Measurements from ENCODE around the gene TIRAP.
"Not testable (repeated sequence)": the region's sequence is repeated elsewhere in the genome, so short reads cannot be mapped to it uniquely, and the experiment has no call there.

TIRAP gene, protein sequence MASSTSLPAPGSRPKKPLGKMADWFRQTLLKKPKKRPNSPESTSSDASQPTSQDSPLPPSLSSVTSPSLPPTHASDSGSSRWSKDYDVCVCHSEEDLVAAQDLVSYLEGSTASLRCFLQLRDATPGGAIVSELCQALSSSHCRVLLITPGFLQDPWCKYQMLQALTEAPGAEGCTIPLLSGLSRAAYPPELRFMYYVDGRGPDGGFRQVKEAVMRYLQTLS

DNA sequence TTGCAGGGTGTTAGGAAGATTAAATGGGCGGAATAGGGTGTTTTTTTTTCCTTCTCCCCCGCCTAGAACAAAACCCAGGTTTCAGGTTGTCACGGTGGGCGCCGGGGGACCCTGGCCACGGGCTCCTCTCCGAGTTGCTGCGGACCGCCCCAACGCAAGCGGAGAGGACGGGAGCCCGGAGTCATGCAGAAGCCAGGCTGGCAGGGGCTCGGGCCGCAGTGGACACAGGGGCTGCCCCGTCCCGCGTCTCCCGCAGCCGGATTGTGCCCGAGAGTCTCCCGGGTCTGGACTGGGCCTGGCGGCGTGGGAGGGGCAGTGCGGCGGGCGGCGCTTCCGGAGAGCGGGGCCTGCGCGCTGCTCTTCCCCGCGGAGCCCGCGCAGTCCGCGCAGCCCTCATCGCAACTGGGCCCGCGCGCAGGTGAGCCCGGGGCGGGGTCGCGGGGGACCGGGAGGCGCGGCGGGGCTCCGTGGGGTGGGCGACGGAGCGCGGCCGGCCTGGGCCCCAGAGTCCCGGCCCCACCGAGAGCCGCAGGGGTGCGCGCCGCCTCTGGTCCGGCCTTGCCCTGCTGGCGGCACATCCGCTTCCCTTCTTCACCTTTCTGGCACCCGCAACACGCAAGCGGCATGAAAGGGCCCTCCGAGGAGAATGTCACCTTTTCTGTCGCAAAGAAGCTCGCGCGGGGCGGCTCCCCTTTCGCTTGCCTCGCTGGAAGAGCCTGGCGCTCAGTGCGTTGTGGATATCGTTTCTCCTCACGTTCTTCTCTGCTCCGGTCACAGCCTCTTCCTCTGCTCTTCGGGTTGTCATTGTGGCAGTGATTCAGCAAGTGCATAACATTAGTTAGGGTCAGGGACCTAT, at the start of gene TIRAP:
TSS of gene TIRAP (plus strand) at position 358 of the 856 bp plus-strand sequence. CDS start 7,802 bp downstream, outside the sequence.
- peak; percentile 67 for DNase-seq

DNA sequence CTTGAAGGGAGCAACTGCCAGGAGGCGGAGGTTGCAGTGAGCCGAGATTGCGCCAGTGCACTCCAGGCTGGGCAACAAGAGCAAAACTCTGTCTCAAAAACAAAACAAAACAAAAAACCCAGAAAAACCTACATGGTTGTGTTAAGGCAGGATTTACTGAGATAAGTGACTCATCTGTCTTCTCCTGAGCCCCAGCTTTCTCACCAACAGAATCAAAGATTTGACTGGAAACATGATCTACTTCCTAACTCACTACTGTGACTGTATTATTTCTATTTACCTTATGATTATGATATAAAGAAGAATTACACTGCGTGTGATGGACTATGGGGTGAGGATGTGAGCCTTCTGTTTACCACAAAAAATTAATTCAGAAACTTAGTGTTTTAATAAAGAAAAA, 49.5 kb upstream of the TIRAP start:
- no peak for DNase-seq

DNA sequence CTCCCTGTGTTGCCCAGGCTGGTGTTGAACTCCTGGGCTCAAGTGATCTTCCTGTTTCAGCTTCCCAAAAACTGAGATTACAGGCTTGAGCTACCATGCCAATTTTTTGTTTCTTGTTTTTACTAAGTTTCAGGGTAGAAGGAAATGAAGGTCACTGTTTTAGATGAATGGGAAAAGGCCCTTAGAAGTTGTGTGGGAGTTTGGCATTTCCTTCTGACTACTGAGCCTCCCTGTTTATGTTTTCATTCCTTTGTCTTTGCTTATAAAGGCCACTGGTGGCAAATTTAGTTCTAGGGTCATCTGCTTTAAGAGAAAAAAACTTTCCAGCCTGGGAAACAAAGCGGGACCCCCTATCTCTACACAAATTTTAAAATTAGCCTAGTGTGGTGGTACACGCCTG, 36.3 kb upstream of the TIRAP start:
- DNase-seq, result no peak

DNA sequence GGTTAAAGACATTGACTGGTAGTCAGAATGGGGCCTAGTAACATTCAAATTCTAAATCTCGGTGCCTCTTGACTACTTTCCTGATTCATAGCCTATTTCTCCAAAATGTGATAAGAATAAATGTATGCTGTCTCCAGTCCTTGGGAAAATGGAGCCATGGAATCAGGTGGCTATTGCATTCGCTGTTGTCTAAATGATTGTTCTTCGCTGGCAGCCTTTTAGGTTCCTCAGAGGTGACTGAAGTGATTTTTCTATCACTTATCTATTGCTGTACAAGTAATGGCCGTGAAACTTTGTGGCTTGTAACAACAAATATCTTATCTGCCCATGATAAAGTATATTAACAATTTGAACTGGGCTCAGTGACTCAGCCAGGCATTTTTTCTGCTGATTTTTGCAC, 29.6 kb upstream of the TIRAP start:
- DNase-seq, result no peak

DNA sequence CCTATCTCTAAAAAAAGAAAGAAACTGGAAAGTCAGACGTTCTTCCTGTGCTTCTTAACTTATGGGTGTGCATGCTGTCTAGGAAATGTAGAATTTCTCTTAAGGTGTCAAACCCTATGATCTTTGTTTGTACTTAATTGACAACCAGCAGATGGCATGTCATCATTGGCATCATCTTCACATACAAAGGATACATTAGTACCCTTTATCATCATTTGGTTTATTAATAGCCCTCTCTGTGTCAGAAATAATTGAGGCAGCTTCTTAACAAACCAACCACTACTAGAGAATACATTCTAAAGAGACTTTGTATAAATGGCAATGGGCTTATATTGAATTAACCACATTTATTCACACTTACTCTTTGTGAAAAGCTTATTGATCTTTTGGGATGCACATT, 28.1 kb upstream of the TIRAP start:
- no peak for DNase-seq

DNA sequence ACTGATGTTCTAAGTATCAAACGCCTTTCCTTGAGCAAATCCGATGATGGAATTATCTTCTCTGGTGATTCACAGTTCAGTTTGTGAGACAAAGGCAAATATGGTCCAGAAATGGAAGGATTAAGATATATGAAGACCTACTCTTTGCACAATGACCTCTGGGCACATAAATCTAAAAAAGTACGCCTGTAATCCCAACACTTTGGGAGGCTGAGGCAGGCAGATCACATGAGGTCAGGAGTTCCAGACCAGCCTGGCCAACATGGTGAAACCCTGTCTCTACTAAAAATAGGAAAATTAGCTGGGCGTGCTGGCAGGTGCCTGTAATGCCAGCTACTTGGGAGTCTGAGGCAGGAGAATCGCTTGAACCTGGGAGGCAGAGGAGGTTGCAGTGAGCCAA, 27.4 kb upstream of the TIRAP start:
- not testable (repeated sequence) for DNase-seq

DNA sequence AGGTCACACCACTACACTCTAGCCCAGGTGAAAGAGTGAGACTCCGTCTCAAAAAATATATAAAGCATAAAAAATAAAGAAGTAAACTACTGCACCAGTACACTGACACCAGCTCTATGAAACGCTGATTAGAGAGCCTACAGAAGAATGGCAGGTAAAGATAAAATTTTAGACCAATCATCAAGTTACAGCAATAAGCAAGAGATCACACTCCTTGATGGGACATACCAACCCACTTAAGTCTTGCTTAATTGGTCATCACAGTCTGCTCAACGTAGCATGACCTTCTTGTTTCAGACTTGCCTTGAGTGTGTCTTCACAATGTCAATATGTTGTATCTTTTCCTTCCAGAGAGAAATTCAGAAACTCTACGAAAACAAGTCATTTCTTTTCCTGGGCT, 26.7 kb upstream of the TIRAP start:
- DNase-seq, result no peak

DNA sequence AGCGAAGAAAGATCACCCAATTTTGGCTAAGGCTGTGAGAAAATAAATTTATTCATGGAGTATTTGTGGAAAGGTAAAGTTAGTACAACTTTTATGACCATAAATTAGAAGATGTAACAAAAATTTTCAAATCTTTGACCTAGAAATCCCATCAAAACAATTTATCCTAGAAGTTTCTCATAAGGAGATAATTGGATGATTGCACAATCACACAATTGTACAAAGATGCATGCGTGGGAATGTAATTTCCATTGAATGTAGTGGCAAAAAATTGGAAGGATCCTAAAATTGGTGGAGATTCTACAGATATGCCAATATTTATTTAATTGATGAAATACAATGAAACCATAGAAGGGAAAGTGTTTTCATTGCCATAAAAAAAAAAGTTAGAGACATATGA, 25.7 kb upstream of the TIRAP start:
- no peak for DNase-seq

DNA sequence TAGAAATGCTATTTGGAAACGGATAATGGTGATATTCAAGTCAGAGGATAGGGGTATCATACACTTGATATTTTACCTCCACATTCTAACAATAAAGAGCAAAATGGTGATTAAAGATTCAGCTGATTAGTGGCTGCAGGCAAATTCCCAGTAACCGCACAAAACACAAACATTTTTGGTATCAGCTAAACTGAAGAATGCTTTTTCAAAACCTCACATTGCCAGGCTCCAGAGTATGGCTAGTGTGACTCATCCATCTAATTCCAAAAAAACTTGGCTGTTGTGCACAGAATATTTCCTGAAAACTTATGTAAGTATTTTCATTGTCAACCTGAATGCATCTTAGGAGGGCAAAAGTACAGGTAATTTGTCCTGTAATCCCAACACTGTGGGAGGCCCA, 25.1 kb upstream of the TIRAP start:
- no peak for DNase-seq

DNA sequence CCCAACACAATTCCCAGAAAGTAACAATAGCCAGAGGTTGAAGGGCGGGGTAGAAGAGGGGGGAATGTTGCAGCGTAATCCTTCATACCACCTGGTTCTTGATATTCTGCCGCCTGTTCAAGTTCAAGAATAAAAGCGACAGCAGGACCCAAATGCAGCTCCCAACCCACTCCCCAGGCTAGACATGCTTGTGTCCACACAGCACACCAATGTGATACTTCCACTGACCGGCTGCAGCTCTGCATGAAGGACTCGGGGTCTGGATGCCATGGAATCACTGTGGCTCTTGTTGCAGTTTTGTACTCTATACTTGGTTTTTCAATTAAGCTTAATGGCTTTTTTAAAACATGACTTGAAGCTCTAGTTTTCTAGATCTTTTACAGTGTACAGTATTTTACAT, 20.7 kb upstream of the TIRAP start:
- no peak for DNase-seq

DNA sequence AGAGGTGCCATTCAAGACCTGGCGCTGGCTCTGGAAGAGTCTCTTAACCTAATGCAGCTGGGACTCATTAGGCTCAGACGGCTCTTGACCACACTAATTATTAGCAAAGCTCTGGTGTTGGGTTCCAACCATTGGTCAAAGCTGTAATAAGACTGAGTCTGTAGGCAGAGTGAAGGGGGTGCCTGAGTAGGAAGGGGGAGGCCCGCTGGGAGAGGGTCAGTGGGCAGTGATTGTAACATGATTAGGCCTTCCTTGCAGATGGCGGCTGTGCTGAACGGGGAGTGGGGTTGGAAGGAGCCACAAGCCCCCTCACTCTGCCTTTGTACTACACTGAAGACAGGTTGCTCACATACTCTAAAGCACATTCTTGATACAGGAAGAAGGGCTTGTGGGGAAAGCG, 19.4 kb upstream of the TIRAP start:
- no peak for DNase-seq

DNA sequence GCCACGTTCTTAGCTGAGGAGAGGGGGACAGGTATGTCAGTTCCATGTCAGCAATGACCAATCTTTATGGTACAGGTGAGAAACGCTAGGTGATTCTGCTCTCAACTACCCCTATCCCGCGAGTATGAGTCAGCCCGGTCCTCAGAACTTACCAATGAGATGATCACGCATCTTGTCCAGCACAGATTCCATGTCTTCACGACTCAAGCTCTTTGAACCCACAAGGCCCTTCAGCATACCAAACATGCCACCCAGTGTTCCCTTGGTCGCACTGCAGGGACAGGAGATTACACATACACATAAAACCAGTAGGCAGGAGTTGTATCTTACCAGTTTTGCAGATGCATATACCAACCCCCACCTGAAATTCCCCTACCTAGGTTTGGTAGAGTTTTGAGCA, 17.1 kb upstream of the TIRAP start:
- no peak for DNase-seq

DNA sequence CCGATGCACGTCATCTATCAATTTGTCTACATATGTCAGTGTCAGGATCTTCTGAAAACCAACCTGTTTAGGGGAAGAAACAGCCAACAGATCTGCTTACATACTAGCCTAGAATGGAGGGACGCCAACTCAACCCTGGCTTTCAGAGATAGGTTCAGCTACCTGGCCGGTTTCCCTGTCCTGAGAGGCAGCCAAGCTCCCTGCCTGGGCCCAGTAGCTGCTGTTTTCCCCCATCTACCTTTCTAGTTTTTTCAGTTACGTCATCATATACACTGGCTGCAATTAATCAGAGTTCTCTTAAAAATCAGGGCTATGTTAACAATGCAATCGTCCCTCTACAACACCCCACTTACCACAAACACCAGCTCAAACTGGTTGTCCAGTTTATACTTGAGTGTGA, 15.2 kb upstream of the TIRAP start:
- no peak for DNase-seq

DNA sequence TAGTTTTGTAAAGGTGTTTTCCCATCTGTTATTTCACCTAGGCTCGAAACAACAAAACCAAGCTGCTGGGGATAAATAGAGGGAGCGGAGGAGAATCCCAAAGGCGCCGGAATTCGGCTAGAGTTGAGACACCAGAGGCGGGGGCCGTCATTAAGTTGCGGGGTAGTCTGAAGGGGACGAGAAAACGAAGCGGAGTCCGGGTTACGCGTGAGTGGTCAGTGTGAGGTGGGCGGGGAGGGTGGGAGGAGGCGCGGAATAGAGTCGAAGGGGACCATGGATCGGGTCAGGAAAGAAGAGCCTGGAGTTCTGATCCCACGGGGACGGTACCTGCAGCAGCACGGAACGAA, 14.6 kb upstream of the TIRAP start:
- no peak for DNase-seq

DNA sequence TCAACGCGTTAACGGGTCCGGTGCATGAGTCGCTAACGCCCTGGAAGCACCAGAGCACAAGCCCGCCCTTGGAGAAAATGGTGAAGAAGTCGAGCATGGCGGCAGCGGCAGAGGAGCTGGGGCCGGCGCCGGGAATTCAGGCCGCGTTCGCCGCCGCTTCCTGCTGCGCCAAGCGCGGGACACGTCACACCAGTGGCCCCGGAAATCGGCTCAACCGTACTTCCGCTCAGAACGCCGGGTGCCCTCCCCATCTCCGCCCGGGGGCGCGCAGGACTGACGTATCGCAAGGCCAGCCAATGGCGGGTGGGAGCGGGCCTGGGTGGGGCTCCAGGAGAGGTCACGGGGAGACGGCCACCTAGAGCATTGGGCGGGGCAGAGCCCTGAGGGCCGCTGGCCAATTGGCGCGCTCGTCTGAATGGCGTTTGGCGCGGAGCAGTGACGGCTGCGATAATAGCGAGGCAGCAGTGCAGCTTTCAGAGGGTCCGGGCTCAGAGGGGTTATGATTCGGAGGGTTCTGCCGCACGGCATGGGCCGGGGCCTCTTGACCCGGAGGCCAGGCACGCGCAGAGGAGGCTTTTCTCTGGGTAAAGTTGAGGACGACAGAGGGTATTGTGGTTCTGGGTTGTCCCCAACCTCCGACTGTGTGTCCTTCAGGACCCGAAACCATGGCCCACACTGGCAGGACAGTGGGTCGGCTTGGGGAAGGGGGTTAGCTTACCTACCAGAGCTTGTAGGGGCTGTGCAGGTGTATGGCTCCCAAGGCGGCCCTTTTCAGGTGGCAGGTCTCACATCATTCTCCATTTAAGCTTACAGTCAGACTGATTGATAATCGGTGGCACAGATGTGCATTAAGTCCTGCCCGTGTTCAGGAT, 13.9 kb upstream of the TIRAP start, which contains the start of the genes FOXRED1 and SRPRA:
TSS of gene FOXRED1 (plus strand) at position 447 of the 872 bp plus-strand sequence. CDS start at position 500, 53 bp downstream.
TSS of gene SRPRA (minus strand) at position 188 of the 872 bp plus-strand sequence. CDS start at position 97, 91 bp downstream.
- peak; percentile 99 for DNase-seq

DNA sequence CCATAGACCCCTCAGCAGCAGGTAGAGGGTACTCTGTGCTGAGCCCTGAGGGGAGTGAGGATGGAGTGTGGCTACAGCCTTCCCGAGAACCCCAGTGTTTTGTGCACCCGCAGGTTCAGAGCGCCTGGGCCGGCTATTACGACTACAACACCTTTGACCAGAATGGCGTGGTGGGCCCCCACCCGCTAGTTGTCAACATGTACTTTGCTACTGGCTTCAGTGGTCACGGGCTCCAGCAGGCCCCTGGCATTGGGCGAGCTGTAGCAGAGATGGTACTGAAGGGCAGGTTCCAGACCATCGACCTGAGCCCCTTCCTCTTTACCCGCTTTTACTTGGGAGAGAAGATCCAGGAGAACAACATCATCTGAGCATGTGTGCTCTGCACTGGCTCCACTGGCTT, 5.6 kb upstream of the TIRAP start:
- no peak for DNase-seq

DNA sequence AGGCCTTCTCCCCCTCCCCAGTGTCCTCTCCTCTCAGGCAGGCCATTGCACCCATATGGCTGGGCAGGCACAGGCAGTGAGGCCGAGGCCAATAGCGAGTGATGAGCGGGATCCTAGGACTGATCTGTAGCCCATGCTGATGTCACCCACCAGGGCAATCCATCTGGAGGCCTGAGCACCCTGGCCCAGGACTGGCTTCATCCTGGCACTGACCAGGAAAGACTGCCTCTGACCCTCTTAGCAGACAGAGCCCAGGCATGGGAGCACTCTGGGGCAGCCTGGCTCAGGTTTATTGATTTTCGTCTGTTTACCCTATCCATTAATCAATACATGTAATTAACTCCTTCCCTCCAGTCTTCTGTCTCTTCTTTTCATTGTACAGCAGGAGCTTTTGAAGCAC, 5.1 kb upstream of the TIRAP start:
- DNase-seq, result no peak

DNA sequence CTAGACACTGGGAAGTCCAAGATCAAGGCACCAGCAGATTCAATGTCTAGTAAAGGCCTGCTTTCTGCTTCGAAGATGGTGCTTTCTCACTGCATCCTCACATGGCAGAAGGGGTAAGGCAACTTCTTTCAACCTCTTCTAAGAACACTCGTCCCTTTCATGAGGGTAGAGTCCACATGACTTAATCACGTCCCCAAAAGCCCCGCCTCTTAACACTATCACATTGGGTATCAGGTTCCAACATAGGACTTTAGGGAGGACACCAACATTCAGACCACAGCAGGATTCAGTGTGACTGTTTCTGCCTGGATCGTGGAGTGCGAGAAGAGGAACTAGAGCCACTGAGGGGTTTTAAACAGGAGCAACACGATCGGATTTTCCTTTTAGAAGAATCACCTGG, 3.7 kb upstream of the TIRAP start:
- no peak for DNase-seq

DNA sequence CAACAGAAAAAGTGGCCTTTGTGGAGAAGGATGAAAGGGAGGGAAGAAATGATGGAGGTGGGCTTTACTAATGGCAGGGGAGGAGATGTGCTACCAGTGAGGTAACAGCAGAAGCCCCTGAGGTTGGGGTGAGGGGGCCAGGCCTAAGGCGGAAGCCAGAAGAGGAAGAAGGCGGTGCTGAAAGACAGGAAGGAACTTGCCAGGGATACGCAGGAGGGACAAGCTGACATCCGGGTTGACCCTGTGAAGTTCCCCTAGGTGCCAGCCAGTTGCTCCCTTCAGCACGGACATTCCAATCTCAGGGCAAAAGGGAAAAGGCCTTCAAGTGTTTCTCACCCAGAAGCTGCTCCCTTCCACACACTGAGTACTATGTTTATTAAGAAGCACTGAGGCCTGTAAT, 2.3 kb upstream of the TIRAP start:
- peak; percentile 43 for DNase-seq

DNA sequence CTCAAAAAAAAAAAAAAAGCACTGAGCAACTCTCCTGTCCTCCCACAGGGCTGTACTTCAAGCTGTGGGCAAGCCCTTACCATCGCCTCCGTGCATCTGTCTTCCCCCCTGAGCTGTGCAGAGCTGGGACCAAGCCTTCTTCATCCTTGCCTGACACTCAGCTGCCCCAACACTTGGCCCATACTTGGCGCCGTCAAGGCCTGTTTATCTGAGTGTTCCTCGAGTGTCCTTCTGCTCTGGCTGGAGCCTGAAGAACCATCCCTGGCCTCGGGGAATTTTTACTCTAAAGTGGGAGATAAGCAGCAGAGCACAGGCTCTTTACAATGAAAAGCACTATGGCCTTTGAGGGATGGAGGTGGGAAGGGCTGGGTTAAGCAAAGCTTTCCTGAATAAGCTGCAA, 1.6 kb upstream of the TIRAP start:
- DNase-seq, result no peak

DNA sequence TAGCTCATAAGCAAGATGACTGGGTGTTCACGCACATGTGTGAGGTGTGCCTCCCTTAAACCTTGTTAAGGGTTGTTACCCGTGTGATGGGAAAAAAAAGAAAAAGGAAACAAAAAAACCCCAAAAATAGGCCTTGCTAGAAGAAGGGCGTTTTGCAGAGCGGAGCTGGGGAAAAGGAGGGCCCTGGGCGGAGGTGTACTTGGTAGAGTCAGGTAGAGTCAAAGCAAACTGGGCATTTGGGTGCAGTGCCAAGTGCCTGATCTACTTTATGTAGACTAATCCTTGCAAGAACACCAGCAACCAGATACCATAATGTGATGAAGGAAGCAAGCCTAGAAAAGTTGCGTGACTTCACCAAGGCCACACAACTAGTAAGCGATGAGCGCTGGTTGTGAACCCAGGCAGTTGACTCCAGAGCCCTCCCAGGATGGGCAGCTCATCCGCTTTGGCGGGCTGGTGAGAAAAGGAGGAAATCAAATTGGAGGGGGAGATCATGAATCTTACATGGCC, 1.2 kb upstream of the TIRAP start:
- DNase-seq, result no peak

DNA sequence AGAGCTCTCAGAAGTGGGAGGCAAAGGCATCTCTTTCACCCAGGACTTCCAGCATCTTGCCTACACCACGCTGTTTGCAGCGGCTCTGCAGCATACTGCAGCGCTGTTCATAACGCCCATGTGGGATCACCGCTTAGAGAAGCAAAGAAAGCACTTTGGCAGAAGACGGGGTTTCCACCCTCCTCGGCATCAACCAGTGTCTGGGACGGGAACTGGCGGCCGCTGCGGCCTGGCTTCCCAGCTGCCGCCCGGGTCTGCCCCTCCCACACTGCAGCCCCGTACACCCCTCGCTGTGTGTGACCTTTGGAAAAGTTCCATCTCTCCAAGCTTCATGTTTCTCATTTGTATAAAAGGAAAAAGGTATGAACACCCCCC, 545 bp upstream of the TIRAP start:
- peak; percentile 45 for DNase-seq

DNA sequence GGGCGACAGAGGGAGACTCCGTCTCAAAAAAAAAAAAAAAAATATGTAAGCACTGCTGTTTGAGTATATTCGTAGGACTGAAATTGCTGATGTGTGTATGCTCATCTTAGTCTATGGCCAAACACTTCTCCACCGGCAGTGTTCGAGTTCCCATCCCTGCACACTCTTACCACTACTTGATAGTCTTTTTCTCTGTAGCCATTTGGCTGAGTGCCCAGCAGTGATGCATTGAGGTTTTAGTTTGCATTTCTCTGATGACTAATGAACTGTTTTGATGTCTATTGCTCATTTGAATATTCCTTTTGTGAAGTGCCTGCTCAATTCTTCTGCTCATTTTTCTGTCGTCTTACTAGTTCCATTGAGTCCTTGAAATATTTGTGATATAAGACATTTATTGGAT, 1.9 kb downstream of the TIRAP start:
- peak; percentile 93 for DNase-seq

Data from inflammatory macrophage treated with lipopolysaccharide for 4 hours (primary cell).